ENCODE results near the gene STX4.
"Not testable (repeated sequence)": the region's sequence is repeated elsewhere in the genome, so short reads cannot be mapped to it uniquely, and the experiment has no call there.

The STX4 gene

DNA sequence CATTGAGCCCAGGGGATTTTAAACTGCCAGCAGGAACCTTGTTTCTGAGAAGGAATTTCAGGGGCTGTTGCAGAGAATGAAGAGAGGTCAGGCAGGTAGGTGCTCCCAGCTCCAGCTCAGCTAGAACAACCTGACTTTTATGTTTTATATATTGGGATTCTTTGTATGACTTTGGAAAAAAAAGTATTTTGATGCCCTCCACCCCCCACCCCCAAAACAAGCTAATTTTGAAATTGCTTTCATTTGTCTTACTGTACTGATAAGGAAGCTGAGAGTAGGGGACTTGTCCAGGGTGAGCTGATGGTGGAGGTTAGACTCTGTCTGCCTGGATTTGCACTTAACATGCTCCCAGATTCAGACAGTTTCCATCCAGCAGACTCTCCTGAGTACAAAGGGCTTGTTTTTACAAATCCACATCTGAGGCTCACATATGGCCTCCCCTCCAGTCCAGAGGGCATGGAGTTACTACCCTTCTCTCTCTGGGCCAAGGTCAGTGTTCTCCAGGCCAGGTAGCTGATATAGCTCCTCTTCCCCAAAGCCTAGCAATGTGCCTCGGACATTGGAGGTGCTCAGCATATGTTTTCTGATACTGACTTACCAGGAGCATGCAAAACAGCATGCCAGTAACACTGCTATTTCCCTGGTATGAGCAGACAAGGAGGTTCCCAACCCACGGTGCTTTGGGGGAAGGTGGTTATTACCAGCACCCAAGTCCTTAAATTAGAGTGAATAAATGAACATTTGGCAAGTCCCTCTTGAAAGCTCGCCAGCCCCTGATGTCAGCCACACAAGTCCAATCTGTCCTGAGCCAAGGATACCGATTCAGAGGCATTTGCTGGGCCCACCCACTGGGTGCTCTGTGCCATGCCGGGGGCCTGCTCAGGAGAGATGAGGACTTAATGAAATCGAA lies 34.3 kb upstream of the STX4 start:
- no peak for DNase-seq

DNA sequence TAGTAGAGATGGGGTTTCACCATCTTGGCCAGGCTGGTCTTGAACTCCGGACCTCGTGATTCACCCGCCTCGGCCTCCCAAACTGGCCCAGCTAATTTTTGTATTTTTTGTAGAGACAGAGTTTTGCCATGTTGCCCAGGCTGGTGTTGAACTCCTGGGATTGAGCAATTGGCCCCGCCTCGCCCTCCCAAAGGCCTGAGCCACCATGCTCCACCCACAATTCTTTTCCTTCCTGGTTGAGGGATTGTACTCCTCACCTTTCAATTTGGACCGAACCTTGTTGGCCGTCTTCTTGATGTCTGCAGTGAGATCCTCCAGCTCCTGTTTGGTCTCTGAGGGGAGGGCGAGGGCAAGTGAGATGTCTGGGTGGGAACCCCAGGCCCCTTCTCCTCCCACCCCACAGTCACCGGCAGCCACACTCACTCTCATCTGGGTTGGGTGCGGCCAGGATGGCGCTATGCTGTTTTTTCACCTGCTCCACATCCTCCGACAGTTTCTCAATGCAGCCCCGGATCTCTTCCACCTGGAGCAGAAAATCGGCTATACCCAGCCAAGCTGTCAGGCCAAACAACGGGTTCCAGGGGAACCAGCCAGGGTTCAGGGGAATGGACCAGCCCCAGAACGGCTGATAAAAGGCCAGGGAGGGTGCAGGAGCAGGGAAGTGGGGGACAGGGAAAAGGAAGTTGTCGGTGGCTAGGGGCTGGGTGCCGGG lies 32.5 kb upstream of the STX4 start:
- DNase-seq = no peak

DNA sequence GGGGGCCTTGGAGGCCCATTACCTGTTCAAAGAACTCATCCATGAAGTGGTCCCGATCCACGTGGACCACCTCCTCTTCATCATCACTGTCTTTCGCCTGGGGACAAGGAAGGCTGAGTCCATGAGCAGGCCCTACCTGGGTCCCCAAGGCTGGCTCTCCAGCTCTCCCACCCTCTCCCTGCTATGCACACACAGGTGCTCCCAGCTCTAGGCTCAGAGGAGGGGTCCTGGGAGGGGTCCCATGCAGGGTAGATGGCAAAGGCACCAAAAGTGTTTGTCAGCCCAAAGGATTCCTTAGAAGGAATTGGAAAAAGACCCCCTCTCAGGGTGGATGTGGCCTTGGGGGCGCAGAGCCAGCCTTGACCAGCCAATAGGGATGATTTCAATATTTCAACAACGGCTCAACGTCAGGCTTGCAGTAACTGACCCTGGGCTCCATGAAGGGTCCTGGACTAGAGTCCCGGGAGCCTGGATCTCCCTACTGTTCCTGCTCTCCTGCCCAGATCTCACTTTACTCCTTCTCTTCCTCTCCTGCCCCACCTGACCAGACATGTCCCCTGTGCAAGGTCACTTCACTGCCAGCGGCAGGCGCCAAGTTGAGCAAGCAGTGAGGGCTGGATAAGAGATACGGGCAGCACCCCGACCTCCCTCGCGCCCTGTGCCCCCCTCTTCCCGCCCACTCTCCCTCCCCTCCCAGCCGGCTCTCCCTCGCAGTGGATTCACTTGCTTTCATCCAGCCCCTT lies 31.7 kb upstream of the STX4 start:
- DNase-seq = no peak

DNA sequence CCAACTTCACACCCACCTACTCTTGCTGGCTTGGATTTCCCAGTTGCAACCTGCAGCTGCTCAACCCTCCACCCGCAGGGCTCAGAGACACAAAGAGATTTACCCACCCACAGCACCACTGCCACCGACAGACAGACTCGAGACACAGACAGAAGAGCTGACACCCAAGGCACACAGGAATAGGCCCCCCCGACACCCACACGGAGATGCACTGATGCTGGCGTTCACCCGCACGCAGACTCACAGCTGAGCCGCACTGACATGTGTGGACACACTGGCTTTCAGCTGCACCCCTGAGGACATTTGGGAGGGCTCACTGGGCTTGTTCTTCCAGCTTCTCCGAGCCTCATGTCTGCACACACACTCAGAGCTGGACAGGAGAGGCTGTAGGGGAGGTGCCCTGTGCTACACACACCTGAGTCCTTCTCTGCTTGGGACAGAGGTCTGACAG lies 31.1 kb upstream of the STX4 start:
- DNase-seq = no peak

DNA sequence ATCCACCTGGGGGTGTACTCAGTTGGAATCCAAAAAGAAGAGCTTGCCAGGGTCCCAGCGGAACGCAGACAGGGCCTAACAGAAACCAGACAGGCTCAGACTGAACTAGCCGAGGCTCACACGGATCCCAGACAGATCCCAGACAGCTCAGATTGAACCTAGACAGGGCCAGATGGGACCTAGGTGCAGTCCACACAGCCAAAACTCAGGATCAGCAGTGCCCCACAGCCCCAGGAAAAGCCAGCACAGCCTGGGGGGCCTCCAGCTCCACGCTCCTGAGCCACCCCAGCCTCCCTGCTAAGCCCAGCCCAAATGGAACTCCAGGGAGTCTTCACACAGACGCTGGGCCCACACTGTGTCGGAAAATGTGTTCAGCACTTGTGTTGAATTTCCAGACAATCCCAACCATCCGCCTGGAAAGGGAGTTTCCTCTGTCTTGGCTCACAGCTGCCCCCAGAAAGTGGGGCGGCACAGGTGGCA lies 30.5 kb upstream of the STX4 start:
- DNase-seq = no peak

DNA sequence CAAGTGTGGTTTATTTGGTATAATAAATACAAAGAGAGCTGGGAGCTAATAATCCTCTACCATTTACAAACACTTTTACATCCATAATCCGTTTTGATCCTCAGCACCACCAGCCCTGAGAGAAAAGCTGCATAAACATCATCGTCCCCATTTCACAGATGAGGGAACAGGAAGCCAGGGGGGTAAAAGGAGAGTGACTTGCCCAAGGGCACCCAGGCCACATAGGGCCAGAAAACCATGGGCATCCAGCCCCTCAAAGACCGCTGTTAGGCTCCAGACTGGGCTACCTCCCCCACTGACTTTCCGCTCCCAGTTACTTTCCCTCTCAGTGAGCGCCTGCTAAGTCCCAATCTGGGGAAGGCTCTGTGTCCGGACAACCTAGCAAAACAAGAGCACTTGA lies 29.6 kb upstream of the STX4 start:
- DNase-seq = no peak

DNA sequence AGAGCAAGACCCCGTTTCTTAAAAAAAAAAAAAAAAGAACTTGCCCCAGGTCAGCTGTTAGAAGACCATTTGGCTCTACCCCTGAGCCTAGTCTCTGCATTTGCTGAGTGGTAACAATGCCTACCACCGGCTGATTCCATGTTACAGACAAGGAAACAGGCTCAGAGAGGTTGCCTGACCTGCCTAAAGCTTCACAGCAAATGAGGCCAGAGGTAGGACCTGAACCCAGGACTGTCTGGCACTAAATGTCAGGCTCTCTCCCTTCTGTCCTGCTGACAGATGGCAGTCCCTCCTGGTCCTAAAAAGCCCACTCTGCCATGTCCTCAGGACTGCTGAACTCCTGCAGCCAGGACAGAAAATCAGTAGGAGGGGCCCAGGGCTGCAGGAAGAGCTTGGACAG lies 28.7 kb upstream of the STX4 start:
- DNase-seq = no peak

DNA sequence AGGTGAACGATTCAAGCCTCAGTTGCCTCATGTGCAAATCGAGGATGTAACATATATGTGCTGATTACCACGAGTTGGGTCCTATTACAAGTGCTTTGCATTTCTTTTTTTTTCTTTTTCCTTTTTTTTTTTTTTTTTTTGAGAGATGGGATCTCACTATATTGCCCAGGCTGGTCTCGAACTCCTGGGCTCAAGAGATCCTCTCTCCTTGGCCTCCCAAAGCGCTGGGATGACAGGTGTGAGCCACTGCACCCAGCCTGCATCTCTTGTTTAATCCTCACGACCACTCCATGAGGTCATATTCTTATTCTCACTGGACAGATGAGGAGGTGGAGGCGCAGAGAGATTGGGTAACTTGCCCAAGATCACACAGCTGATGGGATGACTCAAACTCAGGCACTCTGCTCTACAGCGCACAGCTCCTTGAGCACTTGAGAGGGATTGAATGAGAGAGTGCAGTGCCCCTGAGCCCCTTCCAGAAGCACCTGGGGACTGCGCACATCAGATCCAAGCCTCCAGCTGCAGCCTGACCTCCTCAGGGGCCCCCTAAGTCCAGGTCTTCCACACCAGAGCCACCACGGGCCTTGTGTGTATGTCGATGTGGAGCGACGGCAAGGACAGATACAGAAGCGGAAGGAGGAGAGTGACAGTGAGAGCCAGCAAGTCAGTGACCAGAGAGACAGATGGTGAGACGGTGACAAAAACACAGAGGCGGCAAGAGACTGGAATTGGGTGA lies 27.8 kb upstream of the STX4 start:
- no peak for DNase-seq

DNA sequence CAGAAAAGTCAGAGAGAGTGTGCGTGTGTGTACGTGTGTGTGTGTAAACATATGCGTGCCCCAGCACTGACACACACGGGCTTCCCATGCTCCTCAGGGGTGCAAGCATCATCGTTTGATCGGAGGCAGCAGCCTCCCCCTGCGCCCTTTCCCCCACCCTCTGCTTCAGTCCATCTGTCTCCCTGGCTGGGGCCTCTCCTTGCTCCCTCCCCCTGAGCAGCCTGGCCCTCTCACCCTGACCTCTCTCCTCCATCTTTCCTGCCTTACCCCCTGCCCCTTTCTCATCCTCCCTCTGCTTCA lies 27.3 kb upstream of the STX4 start:
- DNase-seq = no peak

DNA sequence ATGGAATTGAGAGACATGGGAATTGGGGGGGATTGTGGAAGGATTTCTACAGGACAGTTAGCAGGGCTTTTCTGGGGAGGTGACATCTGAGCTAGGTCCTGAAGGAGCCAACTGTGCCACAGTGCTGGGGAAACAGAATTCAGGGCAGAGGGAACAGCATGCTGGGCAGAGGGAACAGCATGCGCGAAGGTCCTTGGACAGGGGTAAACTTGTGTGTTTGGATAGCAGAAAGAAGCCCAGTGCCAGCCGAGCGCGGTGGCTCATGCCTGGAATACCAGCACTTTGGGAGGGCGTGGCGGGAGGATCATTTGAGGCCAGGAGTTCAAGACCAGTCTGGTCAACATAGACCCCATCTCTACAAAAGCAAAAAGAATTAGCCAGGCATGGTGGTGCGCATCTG lies 26.8 kb upstream of the STX4 start:
- no peak for DNase-seq

DNA sequence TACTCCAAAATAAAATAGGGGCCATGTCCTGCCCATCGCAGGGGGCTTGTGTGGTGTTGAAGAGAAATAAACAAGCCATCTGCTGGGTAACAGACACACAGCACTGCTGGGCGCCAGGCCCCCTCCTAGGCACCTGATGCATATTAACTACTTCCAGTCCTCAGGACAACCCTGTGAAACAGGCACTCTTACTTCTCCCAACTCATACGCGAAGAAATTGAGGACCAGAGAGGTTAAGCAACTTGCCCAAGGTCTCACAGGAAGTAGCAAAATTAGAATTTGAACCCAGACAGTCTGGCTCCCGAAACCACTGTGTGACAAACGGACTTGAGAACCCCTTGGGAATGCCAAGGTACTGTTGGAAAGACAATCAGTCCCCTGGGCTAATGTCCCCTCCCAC lies 25.7 kb upstream of the STX4 start:
- no peak for DNase-seq

DNA sequence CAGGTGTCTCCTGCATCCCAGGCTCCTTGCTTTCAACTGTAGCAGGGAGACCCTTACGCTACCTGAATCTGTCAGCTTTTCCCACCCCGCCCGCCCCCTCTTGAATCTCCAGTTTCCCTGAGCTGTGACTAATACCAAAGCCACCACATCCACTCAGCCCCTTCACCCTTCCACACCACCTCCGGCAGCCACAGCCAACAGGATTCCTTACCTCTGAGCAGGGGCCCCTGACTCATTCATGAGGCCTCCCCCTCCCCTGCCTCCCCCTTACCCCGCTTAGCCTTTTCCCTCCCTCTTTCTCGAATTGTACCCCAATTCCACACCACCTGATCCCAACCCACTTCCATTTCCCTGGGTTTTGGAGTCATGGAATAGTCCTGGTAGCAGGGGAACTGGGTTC lies 25.2 kb upstream of the STX4 start:
- no peak for DNase-seq

DNA sequence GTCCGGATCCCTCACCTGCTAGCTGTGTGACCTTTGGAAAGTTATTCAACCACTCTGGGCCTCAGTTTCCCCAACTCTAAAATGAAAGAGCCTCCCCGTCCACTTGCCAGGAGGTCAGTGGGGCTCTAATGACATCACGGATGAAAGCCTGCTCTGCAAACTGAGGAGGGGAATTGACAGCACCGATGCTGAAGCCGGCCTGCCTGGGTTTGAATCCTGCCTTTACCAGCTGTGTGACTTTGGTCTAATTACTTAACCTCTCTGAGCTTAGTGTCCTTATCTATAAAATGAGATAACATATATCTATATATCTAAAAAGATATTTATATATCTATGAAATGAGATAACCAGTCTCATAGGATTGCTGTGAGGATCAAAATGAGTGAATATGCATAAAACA lies 24.8 kb upstream of the STX4 start:
- DNase-seq = no peak

DNA sequence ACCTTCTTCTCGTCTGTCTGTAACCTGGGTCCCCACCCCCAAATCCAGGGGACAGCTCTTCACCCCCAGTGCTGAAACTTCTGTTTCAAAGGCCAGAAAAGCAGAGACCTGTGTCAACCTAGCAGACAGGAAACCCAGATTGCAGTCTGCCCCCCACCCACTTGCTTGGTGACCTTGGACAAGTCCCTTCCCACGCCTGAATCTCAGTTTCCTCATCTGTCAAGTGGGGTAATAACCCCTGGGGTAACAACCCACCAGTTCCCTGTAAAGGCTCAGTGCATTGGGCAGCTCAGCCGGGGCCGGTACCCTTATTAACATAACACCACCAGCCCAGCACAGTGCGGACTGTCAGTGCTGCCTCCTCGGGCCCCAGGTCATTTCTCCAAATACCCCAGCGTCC lies 24.2 kb upstream of the STX4 start:
- no peak for DNase-seq

DNA sequence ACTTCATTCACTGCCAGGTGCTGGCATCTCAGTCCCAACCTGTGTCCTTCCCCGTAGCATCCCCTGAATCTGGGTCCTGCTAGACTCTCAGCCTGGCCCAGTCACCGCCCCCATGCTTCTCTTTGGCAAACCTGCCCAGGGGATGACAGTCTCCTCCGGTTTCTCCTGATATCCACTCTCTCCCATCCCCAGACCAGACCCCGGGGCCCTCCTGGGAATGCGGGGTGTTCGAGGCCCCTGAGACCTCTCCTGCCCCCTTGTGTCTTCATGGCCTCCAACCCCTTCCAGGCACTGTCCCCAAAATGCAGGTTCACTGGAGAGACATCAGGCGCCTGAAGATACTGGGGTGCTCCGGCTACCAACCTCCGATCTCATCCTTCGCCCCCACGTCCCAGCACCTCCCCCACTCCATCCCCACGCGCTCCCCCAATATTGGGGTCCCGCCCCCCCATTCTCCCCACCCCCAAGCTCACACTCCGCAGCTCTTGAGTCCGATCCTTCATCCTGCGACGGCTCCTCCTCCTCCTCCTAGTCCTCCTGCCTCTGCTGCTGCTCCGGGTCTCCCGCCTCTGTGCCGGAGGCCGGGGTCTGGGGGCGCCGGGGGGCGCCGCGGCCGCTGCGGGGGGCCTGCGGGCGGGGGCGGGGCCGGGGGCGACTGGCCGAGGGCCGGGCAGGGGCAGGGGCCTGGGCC lies 23.3 kb upstream of the STX4 start:
- no peak for DNase-seq

DNA sequence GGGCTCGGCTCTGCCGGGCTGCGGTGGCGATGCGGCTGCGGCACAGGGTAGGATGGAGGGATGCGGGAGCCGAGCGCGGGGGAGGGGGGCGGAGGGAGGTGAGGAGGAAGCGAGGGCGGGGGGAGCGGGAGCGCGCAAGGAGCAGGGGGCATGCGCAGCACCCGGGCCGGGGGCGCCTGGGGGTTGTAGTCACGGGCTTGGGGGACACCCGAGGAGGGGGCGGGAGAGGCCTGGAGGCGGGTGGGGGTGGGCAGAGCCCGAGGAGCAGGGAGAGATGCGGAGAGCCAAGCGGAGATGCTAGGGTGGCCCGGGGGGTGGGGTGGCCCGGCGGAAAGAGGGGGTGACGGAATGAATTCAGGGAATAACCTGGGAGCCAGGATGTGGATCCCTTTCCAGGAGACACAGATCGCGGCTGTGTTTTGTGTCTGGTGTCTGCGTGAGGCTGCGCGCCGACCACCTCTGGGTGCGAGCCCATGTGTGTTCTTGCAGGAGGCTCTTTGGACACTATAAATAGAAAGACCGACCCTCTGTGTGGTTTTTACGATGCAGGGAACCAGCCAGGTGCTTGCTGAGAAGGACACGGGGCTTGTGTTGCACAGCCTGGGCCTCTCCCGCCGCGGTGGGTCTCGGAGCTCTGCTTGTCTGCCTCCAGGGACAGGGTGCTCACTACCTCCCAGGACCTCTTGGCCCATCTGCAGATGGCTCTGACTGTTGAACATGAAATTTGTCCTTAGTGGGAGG lies 22.6 kb upstream of the STX4 start, which contains the start of gene STX1B:
Gene STX1B, minus strand, starts transcription at position 54 of the 741 bp plus-strand sequence. CDS start 242 bp downstream, outside the sequence.
- DNase-seq = peak in 4 of 5 donors; percentile 20 to 41 (median 31)

DNA sequence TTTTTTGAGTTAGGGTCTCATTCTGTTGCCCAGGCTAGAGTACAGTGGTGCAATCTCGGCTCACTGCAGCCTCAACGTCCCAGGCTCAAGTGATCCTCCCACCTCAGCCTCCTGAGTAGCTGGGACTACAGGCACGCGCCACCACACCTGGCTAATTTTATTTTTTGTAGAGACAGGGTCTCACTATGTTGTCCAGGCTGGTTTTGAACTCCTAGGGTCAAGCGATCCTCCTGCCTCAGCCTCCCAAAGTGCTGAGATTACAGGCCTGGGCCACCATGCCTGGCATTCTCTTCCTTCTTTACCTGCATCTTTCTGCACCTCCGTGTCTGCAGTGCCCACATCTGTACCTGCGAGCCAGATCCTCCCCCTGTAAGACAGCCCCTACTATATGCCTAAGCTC lies 21.5 kb upstream of the STX4 start:
- DNase-seq = not testable (repeated sequence)

DNA sequence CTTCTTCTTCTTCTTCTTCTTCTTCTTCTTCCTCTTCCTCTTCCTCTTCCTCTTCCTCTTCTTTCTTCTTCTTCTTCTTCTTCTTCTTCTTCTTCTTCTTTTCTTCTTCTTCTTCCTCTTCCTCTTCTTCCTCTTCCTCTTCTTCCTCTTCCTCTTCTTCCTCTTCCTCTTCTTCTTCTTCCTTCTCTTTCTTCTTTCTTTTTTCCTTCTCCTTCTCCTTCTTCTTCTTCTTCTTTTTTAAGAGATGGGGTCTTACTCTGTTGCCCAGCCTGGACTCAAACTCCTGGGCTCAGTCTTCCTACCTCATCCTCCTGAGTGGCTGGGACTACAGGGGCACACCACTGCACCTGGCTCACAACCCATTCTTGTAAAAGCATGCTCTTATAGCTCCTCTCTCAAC lies 20.1 kb upstream of the STX4 start:
- DNase-seq = not testable (repeated sequence)

DNA sequence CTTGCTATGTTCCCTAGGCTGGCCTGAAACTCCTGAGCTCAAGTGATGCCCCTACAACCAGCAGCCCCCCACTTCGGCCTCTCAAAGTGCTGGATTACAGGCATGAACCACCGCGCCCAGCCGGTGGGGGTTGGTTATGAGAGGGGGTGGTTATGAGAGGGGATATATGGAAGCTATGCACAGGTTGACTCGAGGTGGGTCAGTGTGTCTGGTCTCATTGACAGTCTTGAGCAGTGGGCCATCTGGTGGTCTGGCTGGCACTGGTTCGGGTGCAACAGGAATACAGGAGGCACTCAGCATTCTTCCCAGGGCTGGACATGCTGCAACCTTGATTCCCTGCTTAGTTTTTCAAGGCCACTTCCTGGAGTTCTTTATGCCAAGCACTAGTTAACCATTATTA lies 17.3 kb upstream of the STX4 start:
- DNase-seq = no peak

DNA sequence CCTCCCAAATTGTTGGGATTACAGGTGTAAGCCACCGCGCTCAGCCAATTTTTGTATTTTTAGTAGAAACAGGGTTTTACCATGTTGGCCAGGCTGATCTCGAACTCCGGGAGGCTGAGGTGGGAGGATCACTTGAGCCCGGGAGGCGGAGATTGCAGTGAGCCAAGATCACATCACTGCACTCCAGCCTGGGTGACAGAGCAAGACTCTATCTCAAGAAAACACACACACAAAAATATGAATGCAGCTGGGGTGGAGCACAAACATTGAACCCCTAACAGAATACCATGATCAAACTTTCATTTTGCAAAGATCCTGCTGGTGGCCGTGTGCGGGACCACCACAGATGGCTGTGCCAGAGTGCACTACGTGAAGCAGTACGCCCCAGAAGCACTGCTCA lies 15.6 kb upstream of the STX4 start:
- DNase-seq = not testable (repeated sequence)

DNA sequence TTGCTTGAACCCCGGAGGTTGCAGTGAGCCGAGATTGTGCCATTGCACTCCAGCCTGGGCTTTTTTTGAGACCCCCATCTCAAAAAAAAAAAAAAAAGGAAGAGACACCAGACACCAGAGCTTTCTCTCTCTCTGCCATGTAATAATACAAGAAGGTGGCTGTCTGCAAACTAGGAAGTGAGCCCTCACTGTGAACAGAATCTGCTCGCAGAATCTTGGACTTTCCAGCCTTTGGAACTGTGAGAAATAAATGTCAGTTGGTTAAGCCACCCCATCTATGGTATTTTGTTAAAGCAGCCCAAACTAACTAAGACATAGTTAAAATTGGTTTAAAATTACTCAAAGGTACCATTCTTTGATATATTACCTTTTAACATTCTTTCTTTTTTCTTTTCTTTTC lies 12.8 kb upstream of the STX4 start:
- DNase-seq = no peak

Measured in T-helper 1 cell (primary cell).